C4-2B (cell line): ENCODE data around the gene RAB23.

Experiments
- H3K27ac ChIP-seq: fragments of 450-650 bp; 2 replicates; pipeline ENCODE4 v1.5.1; 2017
- ZFX ChIP-seq: fragments of 450-650 bp; IDR thresholded peaks from 2 replicates; pipeline ENCODE4 v1.6.1; 2017
- TF ChIP-seq, protein P1 (sequence below): fragments of 450-650 bp; conservative IDR thresholded peaks from 2 replicates; pipeline ENCODE4 v1.5.1; 2017; ENCODE audit warnings: mild to moderate bottlenecking

RAB23 gene

DNA sequence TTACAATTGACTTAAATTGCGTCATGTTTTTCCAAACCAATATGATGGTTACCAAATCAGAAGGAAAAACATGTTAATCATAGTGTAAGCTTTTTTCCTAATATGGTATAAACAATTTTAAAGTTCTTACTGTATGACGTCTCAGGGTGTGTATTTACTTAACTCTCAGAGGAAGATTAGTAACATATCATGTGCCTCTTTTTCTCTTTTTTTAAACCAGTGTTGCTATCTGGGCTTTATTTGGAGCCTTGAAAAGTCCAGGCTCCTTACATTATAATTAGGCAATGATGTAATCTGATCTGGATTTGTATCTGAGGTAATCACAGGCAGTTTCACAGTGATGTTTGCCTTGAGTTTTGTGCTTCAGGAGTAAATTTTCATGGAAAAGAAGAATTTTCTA, 20.4 kb upstream of the RAB23 start:
- H3K27ac ChIP-seq: no peak overlapping the region
- TF ChIP-seq, protein P1, sequence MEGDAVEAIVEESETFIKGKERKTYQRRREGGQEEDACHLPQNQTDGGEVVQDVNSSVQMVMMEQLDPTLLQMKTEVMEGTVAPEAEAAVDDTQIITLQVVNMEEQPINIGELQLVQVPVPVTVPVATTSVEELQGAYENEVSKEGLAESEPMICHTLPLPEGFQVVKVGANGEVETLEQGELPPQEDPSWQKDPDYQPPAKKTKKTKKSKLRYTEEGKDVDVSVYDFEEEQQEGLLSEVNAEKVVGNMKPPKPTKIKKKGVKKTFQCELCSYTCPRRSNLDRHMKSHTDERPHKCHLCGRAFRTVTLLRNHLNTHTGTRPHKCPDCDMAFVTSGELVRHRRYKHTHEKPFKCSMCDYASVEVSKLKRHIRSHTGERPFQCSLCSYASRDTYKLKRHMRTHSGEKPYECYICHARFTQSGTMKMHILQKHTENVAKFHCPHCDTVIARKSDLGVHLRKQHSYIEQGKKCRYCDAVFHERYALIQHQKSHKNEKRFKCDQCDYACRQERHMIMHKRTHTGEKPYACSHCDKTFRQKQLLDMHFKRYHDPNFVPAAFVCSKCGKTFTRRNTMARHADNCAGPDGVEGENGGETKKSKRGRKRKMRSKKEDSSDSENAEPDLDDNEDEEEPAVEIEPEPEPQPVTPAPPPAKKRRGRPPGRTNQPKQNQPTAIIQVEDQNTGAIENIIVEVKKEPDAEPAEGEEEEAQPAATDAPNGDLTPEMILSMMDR: no peak
- TF ChIP-seq ZFX: no peak

DNA sequence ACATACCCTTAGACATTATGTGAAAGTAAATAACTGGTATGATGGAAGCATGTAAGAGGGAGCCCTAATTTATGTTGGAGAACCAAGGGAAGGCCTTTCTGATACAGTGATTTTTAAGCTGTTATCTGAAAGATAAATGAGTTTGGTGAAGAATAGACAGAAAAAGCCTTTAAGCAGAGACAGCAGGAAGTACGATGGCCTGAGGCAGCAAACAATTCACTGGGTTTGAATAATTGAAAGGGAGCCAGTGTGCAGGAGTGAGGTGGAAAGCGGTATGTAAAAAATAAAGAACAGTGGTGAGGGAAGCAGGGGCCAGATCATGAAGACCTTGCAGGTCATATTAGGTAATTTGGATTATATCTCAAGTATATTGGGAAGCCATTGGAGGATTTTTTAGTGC, 4.1 kb upstream of the RAB23 start:
- TF ChIP-seq, protein P1: no peak
- no peak for TF ChIP-seq ZFX
- no peak overlapping the region for H3K27ac ChIP-seq

DNA sequence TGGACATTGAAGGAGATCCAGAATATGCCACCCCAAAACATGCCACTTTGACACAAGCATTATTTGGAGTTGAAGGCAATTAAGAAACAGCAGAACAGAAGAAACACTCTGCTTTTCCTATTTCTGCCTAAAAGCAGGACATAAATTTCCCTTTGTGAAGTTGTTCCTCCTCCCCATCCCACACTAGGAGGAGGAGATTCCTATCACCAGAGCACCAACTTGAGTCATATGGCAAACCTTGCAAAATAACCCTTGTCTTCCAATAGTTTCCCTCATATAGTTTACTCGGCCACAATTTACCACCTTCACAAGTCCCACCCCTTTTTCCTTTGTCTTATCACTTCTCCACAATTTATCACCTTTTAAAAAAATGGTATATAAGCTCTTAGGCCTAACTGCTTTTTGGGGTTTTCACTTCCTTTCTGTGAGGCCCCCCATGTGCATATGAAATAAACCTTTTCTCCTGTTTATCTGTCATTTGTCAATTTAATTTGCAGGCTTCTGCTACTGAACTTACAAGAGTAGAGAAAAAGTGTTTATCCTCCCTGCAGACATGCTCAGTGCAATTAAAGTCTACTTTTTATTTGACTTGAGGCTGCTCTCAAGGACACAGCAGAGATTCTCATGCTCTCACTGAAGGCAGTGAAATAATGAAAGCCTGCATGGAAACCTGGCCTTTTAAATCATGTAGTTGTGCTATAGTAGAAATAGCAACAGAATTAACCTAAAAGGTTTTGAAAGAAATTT, 2.8 kb upstream of the RAB23 start:
- H3K27ac ChIP-seq: no peak overlapping the region
- TF ChIP-seq, protein P1: no peak
- no peak for TF ChIP-seq ZFX

DNA sequence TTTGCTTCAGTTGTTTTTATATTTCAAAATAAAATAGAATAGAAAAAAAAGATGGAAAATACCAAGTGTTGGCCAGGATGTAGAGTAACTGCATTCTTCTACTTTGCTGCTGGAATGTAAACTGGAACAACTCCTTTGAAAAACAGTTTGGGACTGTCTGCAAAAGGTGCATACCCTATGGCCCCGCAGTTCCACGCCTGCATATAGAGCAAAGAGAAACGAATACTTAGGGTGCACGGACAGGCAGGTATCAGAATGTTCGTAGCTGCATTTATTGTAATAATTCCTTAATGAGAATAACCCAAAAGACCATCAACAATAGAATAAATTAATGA, 603 bp upstream of the RAB23 start:
- TF ChIP-seq ZFX: no peak
- TF ChIP-seq, protein P1: no peak
- peak overlapping the region; percentile 86 for H3K27ac ChIP-seq

DNA sequence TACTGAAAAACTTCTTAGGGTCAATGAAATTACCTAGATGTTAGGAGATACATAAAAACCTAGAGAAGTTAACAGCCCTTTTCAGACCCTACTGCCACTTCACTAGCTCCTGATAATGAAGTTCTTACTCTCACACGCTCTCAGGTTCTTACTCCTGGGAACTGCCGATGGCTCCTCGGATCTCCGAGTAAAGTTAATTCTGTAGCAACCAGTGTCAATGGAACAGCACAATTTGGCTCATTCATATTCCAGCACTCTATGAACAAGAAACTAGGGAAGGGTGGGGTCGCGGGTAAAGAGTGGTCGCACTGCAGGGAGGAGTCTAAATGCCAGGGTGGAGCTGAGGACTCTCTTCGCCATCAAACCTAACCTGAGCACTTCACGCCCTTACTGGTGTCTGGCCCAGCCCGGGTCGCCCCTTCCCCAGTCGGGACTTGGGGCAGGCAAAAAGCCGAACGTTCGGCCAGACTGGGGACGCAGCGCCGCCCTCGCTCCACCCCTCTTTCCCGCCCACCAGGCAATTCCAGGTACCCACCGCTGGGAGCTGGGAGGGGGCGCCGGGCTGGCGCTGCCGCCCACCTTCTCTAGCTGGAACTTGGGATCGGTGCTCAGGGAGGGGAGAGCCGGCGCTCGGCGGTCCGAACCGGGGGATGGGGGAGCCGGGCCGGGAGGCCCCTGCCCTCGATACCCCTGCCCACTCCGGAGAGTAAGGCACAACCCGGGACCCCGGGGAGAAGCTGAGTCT, 744 bp downstream of the RAB23 start:
- TF ChIP-seq, protein P1: peak; percentile 38
- TF ChIP-seq ZFX: 0 out of 2 replicates have a peak, but pooled peaks have one; percentile 28
- H3K27ac ChIP-seq: peak overlapping the region; percentile 86

DNA sequence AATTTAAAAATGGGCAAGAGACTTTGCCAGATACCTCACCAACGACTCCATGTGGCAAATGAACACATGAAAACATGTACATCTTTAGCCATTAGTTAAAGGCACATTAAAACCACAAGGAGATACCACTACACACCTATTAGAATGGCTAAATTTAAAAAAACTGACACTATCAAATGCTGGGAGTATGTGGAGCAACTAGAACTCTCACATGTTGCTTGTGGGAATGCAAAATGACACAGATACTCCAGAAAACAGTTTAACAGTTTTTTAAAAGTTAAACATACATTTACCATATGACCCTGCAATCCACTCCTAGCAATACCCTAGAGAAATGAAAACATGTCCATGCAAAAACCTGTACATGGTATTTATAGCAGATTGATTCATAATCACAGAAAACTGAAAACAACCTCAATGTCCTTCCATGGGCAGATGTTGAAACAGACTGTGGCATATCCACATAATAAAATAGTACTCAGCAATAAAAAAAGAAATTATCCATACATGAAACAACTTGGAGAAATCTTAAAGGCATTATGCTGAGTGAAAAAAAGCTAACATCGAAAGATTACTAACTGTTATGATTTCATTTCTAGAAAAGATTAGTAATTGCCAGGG, 1.9 kb downstream of the RAB23 start:
- H3K27ac ChIP-seq: no peak overlapping the region
- no peak for TF ChIP-seq ZFX
- TF ChIP-seq, protein P1: no peak

DNA sequence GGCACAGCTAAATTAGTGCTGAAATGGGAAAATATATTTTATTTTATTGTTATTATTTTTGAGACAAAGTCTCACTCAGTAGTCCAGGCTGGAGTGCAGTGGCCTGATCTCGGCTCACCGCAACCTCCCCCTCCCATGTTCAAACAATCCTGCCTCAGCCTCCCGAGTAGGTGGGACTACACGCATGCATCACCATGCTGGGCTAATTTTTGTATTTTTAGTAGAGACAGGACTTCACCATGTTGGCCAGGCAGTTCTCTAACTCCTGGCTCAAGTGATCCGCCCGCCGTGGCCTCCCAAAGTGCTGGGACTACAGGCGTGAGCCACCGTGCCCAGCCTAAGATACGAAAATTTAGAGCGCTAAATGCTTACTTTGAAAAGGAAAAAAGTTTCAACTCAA, 4.8 kb downstream of the RAB23 start:
- no peak overlapping the region for H3K27ac ChIP-seq
- TF ChIP-seq, protein P1: no peak
- no peak for TF ChIP-seq ZFX
